Tibial nerve (tissue), 4 donors: ENCODE measurements around the gene FTH1. TPM values are rescaled to one million over a fixed set of nuclear protein-coding genes. Genes with fewer than 3 reads are reported as not detected.

Source experiments
- DNase-seq, 2 donors: peaks; one replicate each; pipeline ENCODE4 v3.0.0-alpha.2; 2019; ENCODE audit warnings: low spot score in 2 of 2
- H3K27ac ChIP-seq, 4 donors: fragments of 200-600 bp; sonication (generic) in 3 of 4; one replicate each; pipeline ENCODE4 v1.5.1; 2017 to 2019; ENCODE audit warnings: mild to moderate bottlenecking in 1 of 4
- H3K27me3 ChIP-seq, 2 donors: fragments of 200-600 bp; sonication (generic) in 1 of 2; one replicate each; pipeline versions ENCODE4 v1.5.1 to v1.6.0; 2017 to 2019
- H3K36me3 ChIP-seq, 3 donors: fragments of 200-600 bp; sonication (generic); one replicate each; pipeline ENCODE4 v1.5.1; 2018 to 2019
- H3K4me1 ChIP-seq, 4 donors: fragments of 200-600 bp; sonication (generic) in 3 of 4; one replicate each; pipeline ENCODE4 v1.5.1; 2017 to 2019
- H3K4me3 ChIP-seq, 4 donors: fragments of 200-600 bp; sonication (generic) in 3 of 4; one replicate each; pipeline ENCODE4 v1.5.1; 2017 to 2019; ENCODE audit warnings: mild to moderate bottlenecking in 1 of 4, moderate library complexity in 1 of 4
- H3K9me3 ChIP-seq, 4 donors: fragments of 200-600 bp; sonication (generic) in 3 of 4; one replicate each; pipeline ENCODE4 v1.5.1; 2017 to 2019
- CTCF ChIP-seq, 5 experiments: fragments of 200-600 bp in 3 of 5; fragments of 450-650 bp in 2 of 5; sonication (generic) in 3 of 5; IDR thresholded peaks; one replicate each; pipeline ENCODE4 v1.5.1; 2016 to 2019; ENCODE audit warnings: antibody characterized with exemption in 5 of 5, mild to moderate bottlenecking in 3 of 5, moderate library complexity in 2 of 5
- EP300 ChIP-seq, 2 donors: sonication (generic); formaldehyde crosslinking; IDR thresholded peaks; one replicate each; pipeline ENCODE4 v1.6.1; 2017; ENCODE audit warnings: antibody characterized with exemption in 2 of 2, mild to moderate bottlenecking in 1 of 2
- POLR2A ChIP-seq, 2 donors: fragments of 450-650 bp; IDR thresholded peaks; one replicate each; pipeline ENCODE4 v1.6.1; 2017; ENCODE audit warnings: antibody characterized with exemption in 2 of 2, mild to moderate bottlenecking in 2 of 2, moderate library complexity in 2 of 2
- WGBS, 2 donors: methylation state at CpG; one replicate each; pipeline ENCODE4 v1.1.5; 2018; 5-methylcytosine and 5-hydroxymethylcytosine counted together
- total RNA-seq, 4 donors: library from RNA; depleted of rRNA; stranded (reverse); fragments of >200 nt; gene quantifications; one replicate each; pipeline ENCODE4 v1.1.0, GENCODE V29; 2016

The FTH1 gene
- total RNA-seq, 4 donors from 2014 or later, result 3,872 to 5,003 (median 4,779) TPM

GRCh38 chr11:61963016-61963281 lies 4.5 kb downstream of the FTH1 start:
- H3K4me1 ChIP-seq, result peaks cover 0 to 58% (median 55%) of the 10 kb centered on the region in 4 donors
- H3K27me3 ChIP-seq, result no peaks in the 10 kb centered on the region
- peaks cover 4 to 59% (median 12%) of the 10 kb centered on the region in 3 donors for H3K36me3 ChIP-seq
- H3K27ac ChIP-seq, result peak overlapping the region; percentile 99 to 100 (median 100)
- TF ChIP-seq CTCF (IDR thresholded peaks at IDR 0.05), result no peak
- no peak for TF ChIP-seq POLR2A (IDR thresholded peaks at IDR 0.05)
- no peak for TF ChIP-seq EP300 (IDR thresholded peaks at IDR 0.05)
- no peaks in the 10 kb centered on the region for H3K9me3 ChIP-seq
- WGBS, 2 donors, result 82 to 93% methylated on average over 3 of the region's 3 CpGs
- DNase-seq, result no peak
- no peak overlapping the region for H3K4me3 ChIP-seq

- Histone ChIP-seq H3K4me1 (peaks cover 0 to 58% (median 55%) of the 10 kb centered on the region in 4 donors), H3K9me3 (no peaks in the 10 kb centered on the region), H3K27ac (peak overlapping the region; percentile 99 to 100 (median 100)), H3K36me3 (peaks cover 4 to 64% (median 12%) of the 10 kb centered on the region in 3 donors), H3K4me3 (no peak overlapping the region), H3K27me3 (no peaks in the 10 kb centered on the region)
- no peak for TF ChIP-seq CTCF (IDR thresholded peaks at IDR 0.05)
- TF ChIP-seq POLR2A (IDR thresholded peaks at IDR 0.05), result no peak
- TF ChIP-seq EP300 (IDR thresholded peaks at IDR 0.05), result no peak
- WGBS, 2 donors, result 74% methylated on average over 10 to 12 of the region's 12 CpGs
- DNase-seq, result no peak
These were observed 5.0 kb downstream of the FTH1 start for GRCh38 chr11:61962213-61963015.

GRCh38 chr11:61961570-61962212 lies 5.7 kb downstream of the FTH1 start:
- Histone ChIP-seq H3K9me3 (no peaks in the 10 kb centered on the region), H3K27me3 (no peaks in the 10 kb centered on the region), H3K27ac (peak overlapping the region; percentile 99 to 100 (median 100)), H3K36me3 (peaks cover 6 to 72% (median 12%) of the 10 kb centered on the region in 3 donors), H3K4me1 (peaks cover 0 to 58% (median 56%) of the 10 kb centered on the region in 4 donors), H3K4me3 (no peak overlapping the region)
- TF ChIP-seq CTCF (IDR thresholded peaks at IDR 0.05) (no peak), EP300 (IDR thresholded peaks at IDR 0.05) (peak; percentile 72 to 91), POLR2A (IDR thresholded peaks at IDR 0.05) (peak in 1 of 2 donors; percentile 17)
- peak; percentile 73 for DNase-seq
- WGBS, 2 donors, result 58 to 66% methylated on average over 8 of the region's 8 CpGs

GRCh38 chr11:61960532-61960931 lies 6.9 kb downstream of the FTH1 start:
- WGBS, 2 donors, result 75 to 97% methylated on average over 3 of the region's 3 CpGs
- Histone ChIP-seq H3K4me3 (no peak overlapping the region), H3K27ac (peak overlapping the region; percentile 99 to 100 (median 100)), H3K27me3 (no peaks in the 10 kb centered on the region), H3K9me3 (no peaks in the 10 kb centered on the region), H3K36me3 (peaks cover 3 to 71% (median 12%) of the 10 kb centered on the region in 3 donors), H3K4me1 (peaks cover 0 to 68% (median 62%) of the 10 kb centered on the region in 4 donors)
- TF ChIP-seq POLR2A (IDR thresholded peaks at IDR 0.05) (no peak), CTCF (IDR thresholded peaks at IDR 0.05) (no peak), EP300 (IDR thresholded peaks at IDR 0.05) (no peak)
- no peak for DNase-seq

- Histone ChIP-seq H3K4me1 (peaks cover 0 to 73% (median 59%) of the 10 kb centered on the region in 4 donors), H3K27ac (peak overlapping the region; percentile 99 to 100 (median 100)), H3K36me3 (peaks cover 2 to 63% (median 9%) of the 10 kb centered on the region in 3 donors), H3K27me3 (no peaks in the 10 kb centered on the region), H3K9me3 (no peaks in the 10 kb centered on the region), H3K4me3 (no peak overlapping the region)
- DNase-seq, result no peak
- TF ChIP-seq CTCF (IDR thresholded peaks at IDR 0.05) (no peak), POLR2A (IDR thresholded peaks at IDR 0.05) (no peak), EP300 (IDR thresholded peaks at IDR 0.05) (no peak)
- WGBS, 2 donors, result 90 to 92% methylated on average over 5 to 6 of the region's 6 CpGs
These were observed 7.8 kb downstream of the FTH1 start for GRCh38 chr11:61959678-61960077.
